IMR-90 (cell line): ENCODE measurements around the gene NOL9. TPM values are rescaled to one million over a fixed set of nuclear protein-coding genes. Genes with fewer than 3 reads are reported as not detected.

Source experiments
- ATAC-seq: fragments of 200-7000 bp; cut with Tn5 transposase; 2 replicates; pipeline ENCODE4 v1.9.1; 2020; ENCODE audit warnings: low read depth, mild to moderate bottlenecking, moderate library complexity
- BruUV-seq: library from RNA; stranded (reverse); fragments of 400-500 nt; replicated peaks from 2 replicates; lab custom pipeline; 2021; lab: Mats Ljungman, UMichigan
- CTCF ChIA-PET: fragments of 300-600 bp; formaldehyde crosslinking; extraction: SDS; loops from one replicate; lab custom pipeline; 2021; ENCODE audit warnings: antibody characterized with exemption; lab: Yijun Ruan, JAX
- POLR2A ChIA-PET: fragments of 300-600 bp; sonication (Branson Sonifier 250); formaldehyde crosslinking; loops from one replicate; lab custom pipeline; 2022; ENCODE audit warnings: antibody characterized with exemption; ENCODE audit not compliant: unreplicated experiment; lab: Charles Lee
- DNase-seq: peaks from one replicate; pipeline ENCODE4 v3.0.0; 2013
- H2AFZ ChIP-seq: replicated peaks from 2 replicates; pipeline ENCODE3; 2013; ENCODE audit warnings: low read length, mild to moderate bottlenecking; ENCODE audit not compliant: poor library complexity
- H2AK5ac ChIP-seq: 2 replicates; pipeline ENCODE4 v1.6.1; 2013; ENCODE audit warnings: low read depth, low read length, inconsistent platforms
- H2AK9ac ChIP-seq: replicated peaks from 2 replicates; pipeline ENCODE3; 2013; ENCODE audit warnings: mild to moderate bottlenecking, low read depth, low read length, moderate library complexity; ENCODE audit not compliant: poor library complexity
- H2BK120ac ChIP-seq: 2 replicates; pipeline ENCODE4 v1.6.1; 2013; ENCODE audit warnings: low read depth, low read length, inconsistent platforms
- H2BK15ac ChIP-seq: 3 replicates; pipeline ENCODE4 v1.6.1; 2013; ENCODE audit warnings: low read depth, low read length, inconsistent platforms
- H2BK20ac ChIP-seq: 2 replicates; pipeline ENCODE4 v1.6.1; 2013; ENCODE audit warnings: low read depth, mild to moderate bottlenecking, inconsistent platforms, low read length, moderate library complexity
- H2BK5ac ChIP-seq: 2 replicates; pipeline ENCODE4 v1.6.1; 2013; ENCODE audit warnings: mild to moderate bottlenecking, low read depth, low read length, inconsistent platforms; ENCODE audit not compliant: poor library complexity, severe bottlenecking
- H3K14ac ChIP-seq: replicated peaks from 2 replicates; pipeline ENCODE4 v1.6.1; 2013; ENCODE audit warnings: low read depth, low read length, inconsistent platforms
- H3K18ac ChIP-seq: 2 replicates; pipeline ENCODE4 v1.6.1; 2013; ENCODE audit warnings: low read depth, low read length, control low read depth
- H3K23ac ChIP-seq: 2 replicates; pipeline ENCODE4 v1.6.1; 2013; ENCODE audit warnings: low read depth, low read length, inconsistent platforms
- H3K27ac ChIP-seq: 2 replicates; pipeline ENCODE4 v1.5.1; 2013; ENCODE audit warnings: mild to moderate bottlenecking, control low read depth, low read length; ENCODE audit not compliant: insufficient read depth
- H3K27me3 ChIP-seq: 2 replicates; pipeline ENCODE4 v1.6.1; 2013; ENCODE audit warnings: low read length; ENCODE audit not compliant: control insufficient read depth, insufficient read depth
- H3K36me3 ChIP-seq: 2 replicates; pipeline ENCODE4 v1.6.1; 2013; ENCODE audit warnings: low read length, mixed read lengths; ENCODE audit not compliant: control insufficient read depth, insufficient read depth
- H3K4ac ChIP-seq: 2 replicates; pipeline ENCODE4 v1.6.1; 2013; ENCODE audit warnings: low read depth, low read length, inconsistent platforms
- H3K4me1 ChIP-seq: 2 replicates; pipeline ENCODE4 v1.6.1; 2013; ENCODE audit warnings: low read length, mixed read lengths; ENCODE audit not compliant: control insufficient read depth, insufficient read depth
- H3K4me2 ChIP-seq: 2 replicates; pipeline ENCODE4 v1.6.1; 2013; ENCODE audit warnings: low read depth, mild to moderate bottlenecking, control low read depth, low read length, moderate library complexity
- H3K4me3 ChIP-seq: 2 replicates; pipeline ENCODE4 v1.5.1; 2013; ENCODE audit warnings: low read depth, mild to moderate bottlenecking, control low read depth, low read length, moderate library complexity; ENCODE audit not compliant: insufficient read depth
- H3K56ac ChIP-seq: 2 replicates; pipeline ENCODE4 v1.6.1; 2013; ENCODE audit warnings: low read length, inconsistent platforms; ENCODE audit not compliant: insufficient read depth; ENCODE audit errors: extremely low read depth
- H3K79me1 ChIP-seq, 2 experiments: 2 replicates each; pipeline ENCODE4 v1.6.1; 2013; ENCODE audit warnings: low read length in 2 of 2, inconsistent platforms in 1 of 2, low read depth in 1 of 2
- H3K9ac ChIP-seq: 2 replicates; pipeline ENCODE4 v1.6.1; 2013; ENCODE audit warnings: low read depth, low read length, control low read depth
- H3K9me1 ChIP-seq: 2 replicates; pipeline ENCODE4 v1.6.1; 2013; ENCODE audit warnings: low read length, inconsistent platforms; ENCODE audit not compliant: insufficient read depth
- H3K9me3 ChIP-seq: 2 replicates; pipeline ENCODE4 v1.6.1; 2013; ENCODE audit warnings: low read length; ENCODE audit not compliant: control insufficient read depth, insufficient read depth
- H4K20me1 ChIP-seq: 2 replicates; pipeline ENCODE4 v1.6.1; 2013; ENCODE audit warnings: low read length, inconsistent platforms; ENCODE audit not compliant: insufficient read depth
- H4K5ac ChIP-seq: 2 replicates; pipeline ENCODE4 v1.6.1; 2013; ENCODE audit warnings: mild to moderate bottlenecking, low read depth, low read length, control low read depth
- H4K8ac ChIP-seq, 2 experiments: 2 replicates each; pipeline ENCODE4 v1.6.1; 2013; ENCODE audit warnings: low read depth in 2 of 2, low read length in 2 of 2, control low read depth in 1 of 2, inconsistent platforms in 1 of 2
- H4K91ac ChIP-seq: 2 replicates; pipeline ENCODE4 v1.6.1; 2013; ENCODE audit warnings: low read depth, low read length, inconsistent platforms; ENCODE audit not compliant: insufficient read depth
- BHLHE40 ChIP-seq: fragments of 150-350 bp; IDR thresholded peaks from 2 replicates; pipeline ENCODE4 v1.6.1; 2016; ENCODE audit warnings: mild to moderate bottlenecking, low read depth, low read length
- CEBPB ChIP-seq: IDR thresholded peaks from 2 replicates; pipeline ENCODE4 v1.6.1; 2012; ENCODE audit warnings: low read depth, low read length, improper control_type of control experiment
- CHD1 ChIP-seq: IDR thresholded peaks from 2 replicates; pipeline ENCODE4 v1.6.1; 2012; ENCODE audit warnings: low read depth, low read length, improper control_type of control experiment
- CTCF ChIP-seq: conservative IDR thresholded peaks from 2 replicates; pipeline ENCODE4 v1.5.1; 2012; ENCODE audit warnings: mild to moderate bottlenecking, low read depth, low read length, improper control_type of control experiment
- ELK1 ChIP-seq: fragments of 150-350 bp; IDR thresholded peaks from 2 replicates; pipeline ENCODE4 v1.6.1; 2016; ENCODE audit warnings: low read depth, mild to moderate bottlenecking, low read length, moderate library complexity, borderline replicate concordance
- FOS ChIP-seq: fragments of 150-350 bp; IDR thresholded peaks from 2 replicates; pipeline ENCODE4 v1.6.1; 2016; ENCODE audit warnings: low read depth, low read length
- MAFK ChIP-seq: IDR thresholded peaks from 2 replicates; pipeline ENCODE4 v1.6.1; 2012; ENCODE audit warnings: low read depth, low read length, improper control_type of control experiment
- MAZ ChIP-seq: IDR thresholded peaks from 2 replicates; pipeline ENCODE4 v1.6.1; 2012; ENCODE audit warnings: low read depth, mild to moderate bottlenecking, low read length, improper control_type of control experiment, moderate library complexity, borderline replicate concordance
- MXI1 ChIP-seq: IDR thresholded peaks from 2 replicates; pipeline ENCODE4 v1.6.1; 2012; ENCODE audit warnings: low read depth, mild to moderate bottlenecking, low read length, moderate library complexity, borderline replicate concordance
- NFE2L2 ChIP-seq: fragments of 150-350 bp; IDR thresholded peaks from 2 replicates; pipeline ENCODE4 v1.6.1; 2016; ENCODE audit warnings: low read depth, mild to moderate bottlenecking, low read length
- POLR2A ChIP-seq: IDR thresholded peaks from 2 replicates; pipeline ENCODE4 v1.6.1; 2012; ENCODE audit warnings: mild to moderate bottlenecking, low read depth, low read length
- RAD21 ChIP-seq: IDR thresholded peaks from 2 replicates; pipeline ENCODE4 v1.6.1; 2012; ENCODE audit warnings: low read length, improper control_type of control experiment
- RCOR1 ChIP-seq: IDR thresholded peaks from 2 replicates; pipeline ENCODE4 v1.6.1; 2012; ENCODE audit warnings: mild to moderate bottlenecking, low read length, improper control_type of control experiment; ENCODE audit not compliant: insufficient replicate concordance
- RFX5 ChIP-seq: IDR thresholded peaks from 2 replicates; pipeline ENCODE4 v1.8.0; 2012; ENCODE audit warnings: low read depth, mild to moderate bottlenecking, low read length, moderate library complexity
- SMC3 ChIP-seq: fragments of 150-350 bp; IDR thresholded peaks from 2 replicates; pipeline ENCODE4 v1.6.1; 2016; ENCODE audit warnings: low read depth, mild to moderate bottlenecking, antibody characterized with exemption, low read length, moderate library complexity
- USF2 ChIP-seq: fragments of 150-350 bp; IDR thresholded peaks from 2 replicates; pipeline ENCODE4 v1.6.1; 2017; ENCODE audit warnings: mild to moderate bottlenecking, antibody characterized with exemption, low read length, low read depth
- WGBS, 2 experiments: methylation state at CpG; one replicate each; pipeline versions ENCODE4 v1.1.5 to v1.1.7; 2013; ENCODE audit warnings: missing lambda C conversion rate in 2 of 2; ENCODE audit not compliant: insufficient read length in 1 of 2; ENCODE audit errors: extremely low coverage in 2 of 2; 5-methylcytosine and 5-hydroxymethylcytosine counted together
- dilution Hi-C: fragments of 300-500 bp; cut with HindIII; formaldehyde crosslinking; loops from one replicate; pipeline ENCODE4 v1.14.3; 2018; ENCODE audit warnings: low sequenced_read_pairs; ENCODE audit not compliant: unreplicated experiment
- in situ Hi-C: fragments of 300-500 bp; cut with MboI; formaldehyde crosslinking; loops from 3 replicates; pipeline ENCODE4 v1.14.3; 2019; ENCODE audit warnings: low sequenced_read_pairs, inconsistent platforms, mixed read lengths
- intact Hi-C: fragments of 100-400 bp; cut with micrococcal nuclease; formaldehyde crosslinking; loops from 2 replicates; pipeline ENCODE4 v1.10.0; 2022
- polyA plus RNA-seq, 3 experiments: library from polyadenylated mRNA; depleted of rRNA; stranded (reverse); fragments of >200 nt; gene quantifications; 2 replicates each; pipeline ENCODE4 v1.2.3, GENCODE V29; 2012; ENCODE audit warnings: low replicate concordance in 1 of 3
- total RNA-seq: library from RNA; depleted of rRNA; stranded (reverse); fragments of >200 nt; gene quantifications from 2 replicates; pipeline ENCODE4 v1.2.3, GENCODE V29; 2012

Gene NOL9
- total and polyA plus RNA-seq, 2 of the 4 experiments (the other 2 are of a cell fraction): 13.0 to 19.2 TPM

- H4K8ac ChIP-seq: no peak overlapping the region
- in situ Hi-C loops: no loop called here
- CTCF ChIA-PET: no interaction called here
These were observed 72.5 kb downstream of the NOL9 start for GRCh38 chr1:6481820-6482219.

More at GRCh38 chr1:6481820-6482219, 72.5 kb downstream of the NOL9 start:
- H2AK5ac ChIP-seq: no peak overlapping the region
- H3K9ac ChIP-seq: no peak overlapping the region
- H3K23ac ChIP-seq: no peak overlapping the region
- no peak overlapping the region for H3K14ac ChIP-seq
- no peak overlapping the region for H3K56ac ChIP-seq
- POLR2A ChIA-PET: no interaction called here
- H2BK20ac ChIP-seq: no peak overlapping the region
- no peak overlapping the region for H3K18ac ChIP-seq
- H3K9me3 ChIP-seq: no peaks in the 10 kb centered on the region
- H3K9me1 ChIP-seq: no peaks in the 10 kb centered on the region
- H4K20me1 ChIP-seq: peaks cover 3% of the 10 kb centered on the region; the same call in 1 of the 2 replicates
- intact Hi-C loops (no loop called here), dilution Hi-C loops (no loop called here)
- H3K4ac ChIP-seq: no peak overlapping the region
- H3K27me3 ChIP-seq: no peaks in the 10 kb centered on the region
- H3K36me3 ChIP-seq: no peaks in the 10 kb centered on the region; the same call in 1 of the 2 replicates
- no peak overlapping the region for H3K4me2 ChIP-seq
- no peak overlapping the region for H4K91ac ChIP-seq
- no peak overlapping the region for H3K4me3 ChIP-seq
- no peak for DNase-seq
- H2BK15ac ChIP-seq: no peak overlapping the region
- H3K27ac ChIP-seq: no peak overlapping the region
- H2AFZ ChIP-seq: no peak overlapping the region
- H2AK9ac ChIP-seq: no peak overlapping the region
- no peak overlapping the region for H4K5ac ChIP-seq
- H3K4me1 ChIP-seq: 0 out of 2 replicates have a peak, but pooled peaks cover 2% of the 10 kb centered on the region
- no peak overlapping the region for H2BK5ac ChIP-seq
- no peak for TF ChIP-seq ELK1
- TF ChIP-seq RFX5: no peak
- no peak for TF ChIP-seq FOS
- TF ChIP-seq CTCF: no peak
- no peak for TF ChIP-seq RAD21
- no peak for TF ChIP-seq MAFK
- TF ChIP-seq BHLHE40: no peak
- no peak for TF ChIP-seq MXI1
- no peak for TF ChIP-seq POLR2A
- no peak for TF ChIP-seq CHD1
- TF ChIP-seq MAZ: no peak
- no peak for TF ChIP-seq RCOR1
- no peak for TF ChIP-seq SMC3
- no peak for TF ChIP-seq CEBPB
- TF ChIP-seq USF2: no peak
- no peak for TF ChIP-seq NFE2L2
- H3K79me1 ChIP-seq: peaks cover 3 to 4% of the 10 kb centered on the region in 2 experiments; a peak in 1 of 4 replicates
- no TSS peak for BruUV-seq
- ATAC-seq: no peak
- H2BK120ac ChIP-seq: no peak overlapping the region
- WGBS, 2 experiments: 85% methylated on average over 4 of the region's 5 CpGs; no CpG with 5 or more reads in 1 of the 2 experiments
